GM23338 (cell line): ENCODE data around the gene TECPR2. TPM values are rescaled to one million over a fixed set of nuclear protein-coding genes. Genes with fewer than 3 reads are reported as not detected.

Experiments used
- ATAC-seq: fragments of 200-7000 bp; cut with Tn5 transposase; 3 replicates; pipeline ENCODE4 v1.9.1; 2020
- DNase-seq: peaks from one replicate; pipeline ENCODE4 v3.0.0-alpha.2; 2015; ENCODE audit warnings: low spot score
- H2AFZ ChIP-seq: fragments of 200-600 bp; sonication (generic); 2 replicates; pipeline ENCODE4 v1.8.0; 2016; ENCODE audit warnings: antibody characterized with exemption, mild to moderate bottlenecking, moderate library complexity
- H3F3A ChIP-seq: fragments of 200-600 bp; sonication (generic); replicated peaks from 2 replicates; pipeline ENCODE4 v1.8.0; 2017; ENCODE audit warnings: antibody characterized with exemption, mixed run types, low read depth
- H3K27ac ChIP-seq: fragments of 200-600 bp; sonication (generic); 2 replicates; pipeline ENCODE4 v1.6.1; 2016; ENCODE audit warnings: low read depth
- H3K27me3 ChIP-seq: fragments of 200-600 bp; sonication (generic); 2 replicates; pipeline ENCODE4 v1.8.0; 2016; ENCODE audit warnings: mild to moderate bottlenecking, mixed run types, moderate library complexity; ENCODE audit not compliant: insufficient read depth
- H3K36me3 ChIP-seq: fragments of 200-600 bp; sonication (generic); 2 replicates; pipeline ENCODE4 v1.8.0; 2016; ENCODE audit warnings: mild to moderate bottlenecking; ENCODE audit not compliant: insufficient read depth
- H3K4me1 ChIP-seq: fragments of 200-600 bp; sonication (generic); 2 replicates; pipeline ENCODE4 v1.8.0; 2016; ENCODE audit warnings: mild to moderate bottlenecking, moderate library complexity; ENCODE audit not compliant: insufficient read depth
- H3K4me2 ChIP-seq: fragments of 200-600 bp; sonication (generic); 2 replicates; pipeline ENCODE4 v1.7.1; 2017; ENCODE audit warnings: mixed run types
- H3K4me3 ChIP-seq: fragments of 200-600 bp; sonication (generic); 2 replicates; pipeline ENCODE4 v1.6.1; 2016; ENCODE audit warnings: mixed run types
- H3K79me2 ChIP-seq: fragments of 200-600 bp; sonication (generic); replicated peaks from 2 replicates; pipeline ENCODE4 v1.8.0; 2017; ENCODE audit warnings: mild to moderate bottlenecking; ENCODE audit not compliant: insufficient read depth
- H3K9me2 ChIP-seq: fragments of 200-600 bp; sonication (generic); 2 replicates; pipeline ENCODE4 v1.8.0; 2017; ENCODE audit not compliant: insufficient read depth
- H4K20me1 ChIP-seq: fragments of 200-600 bp; sonication (generic); replicated peaks from 2 replicates; pipeline ENCODE4 v1.8.0; 2017; ENCODE audit warnings: mild to moderate bottlenecking; ENCODE audit not compliant: insufficient read depth
- H3K27ac Mint-ChIP-seq: 2 replicates; pipeline ENCODE4 v1.8.0; 2020; ENCODE audit warnings: inconsistent platforms, mild to moderate bottlenecking, moderate library complexity, mixed read lengths
- H3K27me3 Mint-ChIP-seq: 3 replicates; pipeline ENCODE4 v1.8.0; 2022; ENCODE audit warnings: low read depth, mild to moderate bottlenecking, moderate library complexity, mixed read lengths, inconsistent platforms; ENCODE audit not compliant: insufficient read depth, poor library complexity
- H3K36me3 Mint-ChIP-seq: 3 replicates; pipeline ENCODE4 v1.8.0; 2021; ENCODE audit warnings: low read depth, mild to moderate bottlenecking, inconsistent platforms, moderate library complexity, mixed read lengths
- H3K4me1 Mint-ChIP-seq: 3 replicates; pipeline ENCODE4 v1.8.0; 2020; ENCODE audit warnings: mild to moderate bottlenecking, inconsistent platforms, mixed read lengths
- H3K4me3 Mint-ChIP-seq: 3 replicates; pipeline ENCODE4 v1.8.0; 2021; ENCODE audit warnings: moderate library complexity, mild to moderate bottlenecking, inconsistent platforms, mixed read lengths
- H3K9me3 Mint-ChIP-seq: 3 replicates; pipeline ENCODE4 v1.8.0; 2020; ENCODE audit warnings: moderate library complexity, mild to moderate bottlenecking, inconsistent platforms, mixed read lengths
- CREB1 ChIP-seq: fragments of 250-450 bp; sonication (Bioruptor Pico); IDR thresholded peaks from 2 replicates; pipeline ENCODE4 v1.5.0; 2020; ENCODE audit warnings: low read depth, mild to moderate bottlenecking, moderate library complexity
- CTCF ChIP-seq, 2 experiments: fragments of 200-600 bp in 1 of 2; sonication (generic) in 1 of 2; conservative IDR thresholded peaks; 2 replicates each; pipeline versions ENCODE4 v1.5.1 to v1.6.1; 2016 to 2017; ENCODE audit warnings: antibody characterized with exemption in 2 of 2, low read depth in 2 of 2, mild to moderate bottlenecking in 2 of 2, moderate library complexity in 1 of 2
- EZH2phosphoT487 ChIP-seq: fragments of 200-600 bp; sonication (generic); IDR thresholded peaks from one replicate; pipeline ENCODE4 v1.8.1; 2018; ENCODE audit warnings: antibody characterized with exemption; ENCODE audit not compliant: unreplicated experiment
- JUNB ChIP-seq: IDR thresholded peaks from one replicate; pipeline ENCODE4 v1.6.1; 2016; ENCODE audit warnings: antibody characterized with exemption; ENCODE audit not compliant: unreplicated experiment
- POLR2AphosphoS5 ChIP-seq: IDR thresholded peaks from 2 replicates; pipeline ENCODE4 v1.6.1; 2016; ENCODE audit warnings: antibody characterized with exemption, low read depth
- STAT1 ChIP-seq: IDR thresholded peaks from one replicate; pipeline ENCODE4 v1.6.1; 2016; ENCODE audit warnings: antibody characterized with exemption; ENCODE audit not compliant: unreplicated experiment
- ZNF114 ChIP-seq: fragments of 250-450 bp; sonication (Bioruptor Pico); IDR thresholded peaks from 2 replicates; pipeline ENCODE4 v1.5.0; 2020; ENCODE audit warnings: mild to moderate bottlenecking, moderate library complexity
- polyA plus RNA-seq: library from polyadenylated mRNA; unstranded; fragments of >200 nt; fragmentation: Nextera tagmentation; extraction: Ambion mirVana; gene quantifications from 2 replicates; pipeline ENCODE4 v1.2.1, GENCODE V29; 2016
- total RNA-seq: library from RNA; depleted of rRNA; stranded (reverse); fragments of >200 nt; shearing (Covaris generic); gene quantifications from 2 replicates; pipeline ENCODE4 v1.2.3, GENCODE V29; 2014
- TF ChIP-seq, protein P1 (sequence below): fragments of 250-450 bp; sonication (Bioruptor Pico); IDR thresholded peaks from 2 replicates; pipeline ENCODE4 v1.5.0; 2020; ENCODE audit warnings: mild to moderate bottlenecking, moderate library complexity

Gene TECPR2
- total and polyA plus RNA-seq, 2 experiments from 2014 or later: 4.8 to 20.5 TPM

GRCh38 chr14:102501751-102502315, 139.1 kb downstream of the TECPR2 start:
- H3K4me1 ChIP-seq: no peaks in the 10 kb centered on the region
- ATAC-seq: peak; percentile 48
- Mint-ChIP-seq H3K27ac (no peak overlapping the region), H3K4me3 (no peak overlapping the region; the same call in 2 of the 3 replicates), H3K9me3 (no peaks in the 10 kb centered on the region; the same call in 2 of the 3 replicates), H3K36me3 (peaks cover 11% of the 10 kb centered on the region; the same call in 2 of the 3 replicates), H3K4me1 (no peaks in the 10 kb centered on the region; the same call in 2 of the 3 replicates), H3K27me3 (peaks cover 5% of the 10 kb centered on the region)
- peaks cover 4% of the 10 kb centered on the region; the same call in 1 of the 2 replicates for H4K20me1 ChIP-seq
- TF ChIP-seq CREB1: no peak
- TF ChIP-seq POLR2AphosphoS5: no peak
- TF ChIP-seq STAT1: no peak
- TF ChIP-seq, protein P1, sequence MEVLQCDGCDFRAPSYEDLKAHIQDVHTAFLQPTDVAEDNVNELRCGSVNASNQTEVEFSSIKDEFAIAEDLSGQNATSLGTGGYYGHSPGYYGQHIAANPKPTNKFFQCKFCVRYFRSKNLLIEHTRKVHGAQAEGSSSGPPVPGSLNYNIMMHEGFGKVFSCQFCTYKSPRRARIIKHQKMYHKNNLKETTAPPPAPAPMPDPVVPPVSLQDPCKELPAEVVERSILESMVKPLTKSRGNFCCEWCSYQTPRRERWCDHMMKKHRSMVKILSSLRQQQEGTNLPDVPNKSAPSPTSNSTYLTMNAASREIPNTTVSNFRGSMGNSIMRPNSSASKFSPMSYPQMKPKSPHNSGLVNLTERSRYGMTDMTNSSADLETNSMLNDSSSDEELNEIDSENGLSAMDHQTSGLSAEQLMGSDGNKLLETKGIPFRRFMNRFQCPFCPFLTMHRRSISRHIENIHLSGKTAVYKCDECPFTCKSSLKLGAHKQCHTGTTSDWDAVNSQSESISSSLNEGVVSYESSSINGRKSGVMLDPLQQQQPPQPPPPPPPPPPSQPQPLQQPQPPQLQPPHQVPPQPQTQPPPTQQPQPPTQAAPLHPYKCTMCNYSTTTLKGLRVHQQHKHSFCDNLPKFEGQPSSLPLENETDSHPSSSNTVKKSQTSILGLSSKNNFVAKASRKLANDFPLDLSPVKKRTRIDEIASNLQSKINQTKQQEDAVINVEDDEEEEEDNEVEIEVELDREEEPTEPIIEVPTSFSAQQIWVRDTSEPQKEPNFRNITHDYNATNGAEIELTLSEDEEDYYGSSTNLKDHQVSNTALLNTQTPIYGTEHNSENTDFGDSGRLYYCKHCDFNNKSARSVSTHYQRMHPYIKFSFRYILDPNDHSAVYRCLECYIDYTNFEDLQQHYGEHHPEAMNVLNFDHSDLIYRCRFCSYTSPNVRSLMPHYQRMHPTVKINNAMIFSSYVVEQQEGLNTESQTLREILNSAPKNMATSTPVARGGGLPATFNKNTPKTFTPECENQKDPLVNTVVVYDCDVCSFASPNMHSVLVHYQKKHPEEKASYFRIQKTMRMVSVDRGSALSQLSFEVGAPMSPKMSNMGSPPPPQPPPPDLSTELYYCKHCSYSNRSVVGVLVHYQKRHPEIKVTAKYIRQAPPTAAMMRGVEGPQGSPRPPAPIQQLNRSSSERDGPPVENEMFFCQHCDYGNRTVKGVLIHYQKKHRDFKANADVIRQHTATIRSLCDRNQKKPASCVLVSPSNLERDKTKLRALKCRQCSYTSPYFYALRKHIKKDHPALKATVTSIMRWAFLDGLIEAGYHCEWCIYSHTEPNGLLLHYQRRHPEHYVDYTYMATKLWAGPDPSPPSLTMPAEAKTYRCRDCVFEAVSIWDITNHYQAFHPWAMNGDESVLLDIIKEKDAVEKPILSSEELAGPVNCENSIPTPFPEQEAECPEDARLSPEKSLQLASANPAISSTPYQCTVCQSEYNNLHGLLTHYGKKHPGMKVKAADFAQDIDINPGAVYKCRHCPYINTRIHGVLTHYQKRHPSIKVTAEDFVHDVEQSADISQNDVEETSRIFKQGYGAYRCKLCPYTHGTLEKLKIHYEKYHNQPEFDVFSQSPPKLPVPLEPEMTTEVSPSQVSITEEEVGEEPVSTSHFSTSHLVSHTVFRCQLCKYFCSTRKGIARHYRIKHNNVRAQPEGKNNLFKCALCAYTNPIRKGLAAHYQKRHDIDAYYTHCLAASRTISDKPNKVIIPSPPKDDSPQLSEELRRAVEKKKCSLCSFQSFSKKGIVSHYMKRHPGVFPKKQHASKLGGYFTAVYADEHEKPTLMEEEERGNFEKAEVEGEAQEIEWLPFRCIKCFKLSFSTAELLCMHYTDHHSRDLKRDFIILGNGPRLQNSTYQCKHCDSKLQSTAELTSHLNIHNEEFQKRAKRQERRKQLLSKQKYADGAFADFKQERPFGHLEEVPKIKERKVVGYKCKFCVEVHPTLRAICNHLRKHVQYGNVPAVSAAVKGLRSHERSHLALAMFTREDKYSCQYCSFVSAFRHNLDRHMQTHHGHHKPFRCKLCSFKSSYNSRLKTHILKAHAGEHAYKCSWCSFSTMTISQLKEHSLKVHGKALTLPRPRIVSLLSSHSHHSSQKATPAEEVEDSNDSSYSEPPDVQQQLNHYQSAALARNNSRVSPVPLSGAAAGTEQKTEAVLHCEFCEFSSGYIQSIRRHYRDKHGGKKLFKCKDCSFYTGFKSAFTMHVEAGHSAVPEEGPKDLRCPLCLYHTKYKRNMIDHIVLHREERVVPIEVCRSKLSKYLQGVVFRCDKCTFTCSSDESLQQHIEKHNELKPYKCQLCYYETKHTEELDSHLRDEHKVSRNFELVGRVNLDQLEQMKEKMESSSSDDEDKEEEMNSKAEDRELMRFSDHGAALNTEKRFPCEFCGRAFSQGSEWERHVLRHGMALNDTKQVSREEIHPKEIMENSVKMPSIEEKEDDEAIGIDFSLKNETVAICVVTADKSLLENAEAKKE (CRISPR knock-in tag): no peak
- TF ChIP-seq JUNB: no peak
- TF ChIP-seq ZNF114 (CRISPR knock-in tag): no peak
- TF ChIP-seq CTCF (conservative IDR thresholded peaks at IDR 0.05; ENCODE audit: low read depth in 2 of 2): peak; percentile 62 to 65
- no peak for TF ChIP-seq EZH2phosphoT487
- H3K79me2 ChIP-seq: no peaks in the 10 kb centered on the region
- H3K4me3 ChIP-seq: no peak overlapping the region
- no peaks in the 10 kb centered on the region for H3K27me3 ChIP-seq
- peak; percentile 56 for DNase-seq
- H3K27ac ChIP-seq: no peak overlapping the region
- no peaks in the 10 kb centered on the region for H3K9me2 ChIP-seq
- peaks cover 10% of the 10 kb centered on the region for H3F3A ChIP-seq
- no peak overlapping the region for H3K4me2 ChIP-seq
- H3K36me3 ChIP-seq: 0 out of 2 replicates have a peak, but pooled peaks cover 2% of the 10 kb centered on the region
- H2AFZ ChIP-seq: no peak overlapping the region
